ENCODE results near the gene CCNG2. TPM values are rescaled to one million over a fixed set of nuclear protein-coding genes. Genes with fewer than 3 reads are reported as not detected.

CCNG2 gene
- total RNA-seq, 1 experiment from 2014 or later = 34.1 TPM

GRCh38 chr4:77163641-77164040 is 6.6 kb downstream of the CCNG2 start:
- BruUV-seq (replicated peaks) = no TSS peak
- intact Hi-C loops (cut with micrococcal nuclease) = no loop called here
- Histone ChIP-seq H2AFZ (ENCODE audit: low read depth, low read length, poor library complexity, severe bottlenecking) (no peak overlapping the region), H3K9me2 (ENCODE audit: insufficient read depth) (no peaks in the 10 kb centered on the region), H3K36me3 (ENCODE audit: control insufficient read depth in 1 of 2, insufficient read depth in 2 of 2, low read length in 2 of 2) (peaks cover 0 to 54% of the 10 kb centered on the region in 2 experiments; a peak in 3 of 4 replicates), H3K9ac (ENCODE audit: low read length) (no peak overlapping the region), H3K4me2 (ENCODE audit: low read length) (no peak overlapping the region), H3K4me1 (ENCODE audit: control insufficient read depth in 1 of 2, insufficient read depth in 2 of 2, low read length in 2 of 2) (peaks cover 1 to 2% of the 10 kb centered on the region in 2 experiments; a peak in 2 of 4 replicates), H3K79me2 (ENCODE audit: insufficient read depth, low read length) (no peaks in the 10 kb centered on the region), H3K4me3 (replicated peaks in 1 of 2; ENCODE audit: low read depth in 1 of 2, low read length in 2 of 2) (no peak overlapping the region), H3K27ac (ENCODE audit: low read depth, low read length) (no peak overlapping the region), H3K9me3 (ENCODE audit: control insufficient read depth in 1 of 2, insufficient read depth in 1 of 2, low read depth in 1 of 2, low read length in 2 of 2) (no peaks in the 10 kb centered on the region), H3K27me3 (ENCODE audit: insufficient read depth, low read length) (no peaks in the 10 kb centered on the region), H4K20me1 (ENCODE audit: insufficient read depth) (no peaks in the 10 kb centered on the region)
- RAD21 ChIA-PET (ENCODE audit: low non-redundant PET in 1 of 2, low total read pairs in 2 of 2, uncharacterized antibody in 2 of 2, unreplicated experiment in 2 of 2) = no interaction called here
- CTCF ChIA-PET = no interaction called here
- POLR2A ChIA-PET = no interaction called here
- TF ChIP-seq SIN3A (IDR thresholded peaks at IDR 0.05; ENCODE audit: low read depth) (no peak), YY1 (IDR thresholded peaks at IDR 0.05; ENCODE audit: extremely low read depth, insufficient replicate concordance, low read depth, low read length) (no peak), POLR2AphosphoS5 (IDR thresholded peaks at IDR 0.05; ENCODE audit: low read depth, low read length) (no peak), SP1 (IDR thresholded peaks at IDR 0.05; ENCODE audit: low read depth) (no peak), ELF1 (IDR thresholded peaks at IDR 0.05; ENCODE audit: borderline replicate concordance, low read depth) (no peak), EZH2phosphoT487 (IDR thresholded peaks at IDR 0.05; ENCODE audit: borderline replicate concordance) (no peak), REST (IDR thresholded peaks at IDR 0.05; ENCODE audit: low read depth) (no peak), EZH2 (IDR thresholded peaks at IDR 0.05) (no peak), RAD21 (IDR thresholded peaks at IDR 0.05; ENCODE audit: low read depth) (no peak), MAX (IDR thresholded peaks at IDR 0.05) (no peak), FOSL1 (IDR thresholded peaks at IDR 0.05; ENCODE audit: low read depth) (no peak), EGR1 (IDR thresholded peaks at IDR 0.05; ENCODE audit: low read depth) (no peak), POLR2A (IDR thresholded peaks at IDR 0.05; ENCODE audit: borderline replicate concordance, extremely low read depth, insufficient read depth, insufficient read length) (no peak), CTCF (IDR thresholded peaks at IDR 0.05 in 2 of 3, conservative IDR thresholded peaks at IDR 0.05 in 1 of 3; ENCODE audit: borderline replicate concordance in 1 of 3, insufficient read depth in 1 of 3, low read depth in 2 of 3, low read length in 2 of 3) (no peak), ZNF274 (IDR thresholded peaks at IDR 0.05; ENCODE audit: low read depth, low read length) (no peak)
- no peak for DNase-seq (ENCODE audit: low read depth, low spot score)
- no peak for ATAC-seq
